KMS-11 (cell line): ENCODE data around the gene SCN3A.

Experiments
- H2AFZ ChIP-seq: fragments of 200-600 bp; sonication (generic); 2 replicates; pipeline ENCODE4 v1.6.1; 2016; ENCODE audit warnings: antibody characterized with exemption, mixed run types, low read depth
- H3K27ac ChIP-seq: fragments of 200-600 bp; sonication (generic); 2 replicates; pipeline ENCODE4 v1.6.1; 2016; ENCODE audit warnings: mild to moderate bottlenecking, mixed run types
- H3K27me3 ChIP-seq: fragments of 200-600 bp; sonication (generic); 2 replicates; pipeline ENCODE4 v1.6.1; 2017; ENCODE audit warnings: mild to moderate bottlenecking, low read depth, mixed run types, moderate library complexity; ENCODE audit not compliant: insufficient read depth
- H3K36me3 ChIP-seq: fragments of 200-600 bp; sonication (generic); 2 replicates; pipeline ENCODE4 v1.6.1; 2017; ENCODE audit warnings: mild to moderate bottlenecking, mixed run types; ENCODE audit not compliant: insufficient read depth
- H3K4me1 ChIP-seq: fragments of 200-600 bp; sonication (generic); 2 replicates; pipeline ENCODE4 v1.6.1; 2016; ENCODE audit warnings: mild to moderate bottlenecking, low read depth, mixed run types; ENCODE audit not compliant: poor library complexity, severe bottlenecking
- H3K4me2 ChIP-seq: fragments of 200-600 bp; sonication (generic); 2 replicates; pipeline ENCODE4 v1.7.0; 2016; ENCODE audit warnings: mild to moderate bottlenecking, mixed run types
- H3K4me3 ChIP-seq: fragments of 200-600 bp; sonication (generic); IDR thresholded peaks from 2 replicates; pipeline ENCODE4 v1.6.1; 2017; ENCODE audit warnings: low read depth, low read length, mixed read lengths; ENCODE audit not compliant: insufficient read depth
- H3K79me2 ChIP-seq: fragments of 200-600 bp; sonication (generic); 2 replicates; pipeline ENCODE4 v1.6.1; 2016; ENCODE audit warnings: low read depth, mixed run types; ENCODE audit not compliant: insufficient read depth
- H3K9ac ChIP-seq: fragments of 200-600 bp; sonication (generic); 2 replicates; pipeline ENCODE4 v1.6.1; 2016; ENCODE audit warnings: mild to moderate bottlenecking, mixed run types
- H4K20me1 ChIP-seq: fragments of 200-600 bp; sonication (generic); 2 replicates; pipeline ENCODE4 v1.6.1; 2016; ENCODE audit warnings: mild to moderate bottlenecking, mixed run types; ENCODE audit not compliant: insufficient read depth
- CTCF ChIP-seq: fragments of 200-600 bp; sonication (generic); conservative IDR thresholded peaks from 2 replicates; pipeline ENCODE4 v1.6.1; 2017; ENCODE audit warnings: low read depth, mild to moderate bottlenecking, antibody characterized with exemption, low read length, moderate library complexity, mixed read lengths

Gene SCN3A

GRCh38 chr2:165238295-165238694, 34.4 kb upstream of the SCN3A start:
- TF ChIP-seq CTCF: no peak
- H3K4me2 ChIP-seq: no peak overlapping the region
- no peaks in the 10 kb centered on the region for H4K20me1 ChIP-seq
- H3K27ac ChIP-seq: no peak overlapping the region
- no peaks in the 10 kb centered on the region for H3K36me3 ChIP-seq
- no peaks in the 10 kb centered on the region for H3K79me2 ChIP-seq
- no peak overlapping the region for H3K4me3 ChIP-seq
- no peaks in the 10 kb centered on the region for H3K27me3 ChIP-seq
- no peaks in the 10 kb centered on the region for H3K4me1 ChIP-seq
- H2AFZ ChIP-seq: no peak overlapping the region
- H3K9ac ChIP-seq: no peak overlapping the region

GRCh38 chr2:165237056-165237455, 33.2 kb upstream of the SCN3A start:
- H2AFZ ChIP-seq: no peak overlapping the region
- no peaks in the 10 kb centered on the region for H3K36me3 ChIP-seq
- no peak overlapping the region for H3K27ac ChIP-seq
- H3K4me2 ChIP-seq: no peak overlapping the region
- H4K20me1 ChIP-seq: no peaks in the 10 kb centered on the region
- H3K4me3 ChIP-seq: no peak overlapping the region
- TF ChIP-seq CTCF: no peak
- no peaks in the 10 kb centered on the region for H3K79me2 ChIP-seq
- no peak overlapping the region for H3K9ac ChIP-seq
- no peaks in the 10 kb centered on the region for H3K27me3 ChIP-seq
- H3K4me1 ChIP-seq: no peaks in the 10 kb centered on the region

GRCh38 chr2:165227571-165227970, 23.7 kb upstream of the SCN3A start:
- H3K79me2 ChIP-seq: no peaks in the 10 kb centered on the region
- no peak overlapping the region for H3K4me3 ChIP-seq
- H2AFZ ChIP-seq: no peak overlapping the region
- H3K4me1 ChIP-seq: no peaks in the 10 kb centered on the region
- no peak overlapping the region for H3K4me2 ChIP-seq
- H3K9ac ChIP-seq: no peak overlapping the region
- H3K27me3 ChIP-seq: no peaks in the 10 kb centered on the region
- H3K27ac ChIP-seq: no peak overlapping the region
- no peaks in the 10 kb centered on the region for H4K20me1 ChIP-seq
- TF ChIP-seq CTCF: no peak
- H3K36me3 ChIP-seq: no peaks in the 10 kb centered on the region

GRCh38 chr2:165224941-165225340, 21.1 kb upstream of the SCN3A start:
- H3K4me3 ChIP-seq: no peak overlapping the region
- no peak overlapping the region for H3K9ac ChIP-seq
- H3K27ac ChIP-seq: no peak overlapping the region
- no peak overlapping the region for H2AFZ ChIP-seq
- no peaks in the 10 kb centered on the region for H3K27me3 ChIP-seq
- no peaks in the 10 kb centered on the region for H3K36me3 ChIP-seq
- no peaks in the 10 kb centered on the region for H4K20me1 ChIP-seq
- no peaks in the 10 kb centered on the region for H3K79me2 ChIP-seq
- no peaks in the 10 kb centered on the region for H3K4me1 ChIP-seq
- no peak overlapping the region for H3K4me2 ChIP-seq
- no peak for TF ChIP-seq CTCF

GRCh38 chr2:165219481-165219880, 15.6 kb upstream of the SCN3A start:
- Histone ChIP-seq H3K4me3 (no peak overlapping the region), H3K27me3 (no peaks in the 10 kb centered on the region), H2AFZ (no peak overlapping the region), H4K20me1 (no peaks in the 10 kb centered on the region), H3K79me2 (no peaks in the 10 kb centered on the region), H3K4me2 (no peak overlapping the region), H3K9ac (no peak overlapping the region), H3K4me1 (no peaks in the 10 kb centered on the region), H3K36me3 (no peaks in the 10 kb centered on the region), H3K27ac (no peak overlapping the region)
- no peak for TF ChIP-seq CTCF
